Gastrocnemius medialis (tissue), 4 donors: ENCODE measurements around the gene PLCL1.

Source experiments
- POLR2A ChIP-seq, 2 donors: fragments of 450-650 bp; IDR thresholded peaks; one replicate each; pipeline ENCODE4 v1.6.1; 2017; ENCODE audit warnings: antibody characterized with exemption in 2 of 2, mild to moderate bottlenecking in 2 of 2, moderate library complexity in 2 of 2
- TF ChIP-seq, protein P1 (sequence below), 5 experiments: fragments of 450-650 bp in 3 of 5; fragments of 200-600 bp in 2 of 5; sonication (generic) in 2 of 5; IDR thresholded peaks in 4 of 5; conservative IDR thresholded peaks in 1 of 5; 1 replicate in 4 of 5; 2 replicates in 1 of 5; pipeline ENCODE4 v1.5.1; 2016 to 2019; ENCODE audit warnings: antibody characterized with exemption in 5 of 5, mild to moderate bottlenecking in 3 of 5, moderate library complexity in 3 of 5

DNA sequence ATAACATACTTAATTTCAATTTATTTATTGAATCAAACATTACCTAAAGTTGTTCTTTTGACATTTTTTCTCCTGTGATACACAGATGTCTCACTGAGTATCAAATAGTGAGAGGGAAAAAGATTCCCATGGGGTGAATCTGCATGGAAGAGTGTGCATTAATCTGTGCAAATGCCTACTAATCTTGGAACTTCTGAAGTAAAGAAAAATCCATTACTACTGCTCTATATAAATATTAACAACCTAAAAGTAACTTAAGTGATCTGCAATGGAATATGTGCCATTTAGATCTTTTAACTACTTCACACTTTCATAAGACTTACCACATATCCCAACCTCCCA lies 125.5 kb downstream of the PLCL1 start:
- TF ChIP-seq, protein P1, sequence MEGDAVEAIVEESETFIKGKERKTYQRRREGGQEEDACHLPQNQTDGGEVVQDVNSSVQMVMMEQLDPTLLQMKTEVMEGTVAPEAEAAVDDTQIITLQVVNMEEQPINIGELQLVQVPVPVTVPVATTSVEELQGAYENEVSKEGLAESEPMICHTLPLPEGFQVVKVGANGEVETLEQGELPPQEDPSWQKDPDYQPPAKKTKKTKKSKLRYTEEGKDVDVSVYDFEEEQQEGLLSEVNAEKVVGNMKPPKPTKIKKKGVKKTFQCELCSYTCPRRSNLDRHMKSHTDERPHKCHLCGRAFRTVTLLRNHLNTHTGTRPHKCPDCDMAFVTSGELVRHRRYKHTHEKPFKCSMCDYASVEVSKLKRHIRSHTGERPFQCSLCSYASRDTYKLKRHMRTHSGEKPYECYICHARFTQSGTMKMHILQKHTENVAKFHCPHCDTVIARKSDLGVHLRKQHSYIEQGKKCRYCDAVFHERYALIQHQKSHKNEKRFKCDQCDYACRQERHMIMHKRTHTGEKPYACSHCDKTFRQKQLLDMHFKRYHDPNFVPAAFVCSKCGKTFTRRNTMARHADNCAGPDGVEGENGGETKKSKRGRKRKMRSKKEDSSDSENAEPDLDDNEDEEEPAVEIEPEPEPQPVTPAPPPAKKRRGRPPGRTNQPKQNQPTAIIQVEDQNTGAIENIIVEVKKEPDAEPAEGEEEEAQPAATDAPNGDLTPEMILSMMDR (IDR thresholded peaks at IDR 0.05 in 4 of 5, conservative IDR thresholded peaks at IDR 0.05 in 1 of 5): no peak
- TF ChIP-seq POLR2A (IDR thresholded peaks at IDR 0.05): no peak
